HEK293T (cell line): Measurements from ENCODE around the gene ZFR2.

Experiments
- ARNT ChIP-seq: fragments of 450-650 bp; IDR thresholded peaks from 2 replicates; pipeline ENCODE4 v1.6.1; 2017; ENCODE audit warnings: mild to moderate bottlenecking
- ELF4 ChIP-seq: fragments of 450-650 bp; IDR thresholded peaks from 2 replicates; pipeline ENCODE4 v1.6.1; 2017; ENCODE audit warnings: antibody characterized with exemption
- FOXM1 ChIP-seq: fragments of 450-650 bp; IDR thresholded peaks from 2 replicates; pipeline ENCODE4 v1.6.1; 2017; ENCODE audit warnings: mild to moderate bottlenecking, borderline replicate concordance
- LEF1 ChIP-seq: fragments of 450-650 bp; IDR thresholded peaks from 2 replicates; pipeline ENCODE4 v1.6.1; 2017; ENCODE audit warnings: mild to moderate bottlenecking, borderline replicate concordance
- NFRKB ChIP-seq: fragments of 450-650 bp; IDR thresholded peaks from 2 replicates; pipeline ENCODE4 v1.6.1; 2016; ENCODE audit warnings: mild to moderate bottlenecking, moderate library complexity
- SP1 ChIP-seq: fragments of 450-650 bp; IDR thresholded peaks from 2 replicates; pipeline ENCODE4 v1.6.1; 2017
- TARDBP ChIP-seq: fragments of 450-650 bp; IDR thresholded peaks from 2 replicates; pipeline ENCODE4 v1.6.1; 2016
- TF ChIP-seq, protein P1 (sequence below): fragments of 450-650 bp; IDR thresholded peaks from 2 replicates; pipeline ENCODE4 v1.6.1; 2016

GRCh38 chr19:3768015-3768747 lies 100.7 kb downstream of the ZFR2 start:
- no peak for TF ChIP-seq FOXM1
- TF ChIP-seq, protein P1, sequence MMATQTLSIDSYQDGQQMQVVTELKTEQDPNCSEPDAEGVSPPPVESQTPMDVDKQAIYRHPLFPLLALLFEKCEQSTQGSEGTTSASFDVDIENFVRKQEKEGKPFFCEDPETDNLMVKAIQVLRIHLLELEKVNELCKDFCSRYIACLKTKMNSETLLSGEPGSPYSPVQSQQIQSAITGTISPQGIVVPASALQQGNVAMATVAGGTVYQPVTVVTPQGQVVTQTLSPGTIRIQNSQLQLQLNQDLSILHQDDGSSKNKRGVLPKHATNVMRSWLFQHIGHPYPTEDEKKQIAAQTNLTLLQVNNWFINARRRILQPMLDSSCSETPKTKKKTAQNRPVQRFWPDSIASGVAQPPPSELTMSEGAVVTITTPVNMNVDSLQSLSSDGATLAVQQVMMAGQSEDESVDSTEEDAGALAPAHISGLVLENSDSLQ, result no peak
- TF ChIP-seq TARDBP, result no peak
- TF ChIP-seq SP1, result no peak
- TF ChIP-seq LEF1, result no peak
- no peak for TF ChIP-seq ELF4
- TF ChIP-seq ARNT, result no peak
- no peak for TF ChIP-seq NFRKB
